Cardiac muscle cell (in vitro differentiated cells and primary cell): ENCODE results near the gene UBQLN1. TPM values are rescaled to one million over a fixed set of nuclear protein-coding genes. Genes with fewer than 3 reads are reported as not detected.
"Not testable (repeated sequence)": the region's sequence is repeated elsewhere in the genome, so short reads cannot be mapped to it uniquely, and the experiment has no call there.

Source experiments
- DNase-seq, 2 donors: peaks; one replicate each; pipeline versions ENCODE4 v3.0.0 to v3.0.0-alpha.2; 2010 to 2017; ENCODE audit warnings: low read depth in 1 of 2, low spot score in 1 of 2
- H3K27ac ChIP-seq: fragments of 200-600 bp; sonication (generic); 2 replicates; pipeline ENCODE4 v1.5.1; 2016
- H3K27me3 ChIP-seq: fragments of 200-600 bp; sonication (generic); 2 replicates; pipeline ENCODE4 v1.6.0; 2016; ENCODE audit warnings: control low read depth
- H3K36me3 ChIP-seq: fragments of 200-600 bp; sonication (generic); 2 replicates; pipeline ENCODE4 v1.5.1; 2016; ENCODE audit warnings: control low read depth
- H3K4me1 ChIP-seq: fragments of 200-600 bp; sonication (generic); 2 replicates; pipeline ENCODE4 v1.8.1; 2017; ENCODE audit warnings: low read depth, mild to moderate bottlenecking, mixed run types
- H3K4me3 ChIP-seq: fragments of 200-600 bp; sonication (generic); 2 replicates; pipeline ENCODE4 v1.5.1; 2016; ENCODE audit warnings: mild to moderate bottlenecking
- H3K9me3 ChIP-seq: fragments of 200-600 bp; sonication (generic); 2 replicates; pipeline ENCODE4 v1.5.1; 2017; ENCODE audit warnings: low read depth, mild to moderate bottlenecking, control low read depth
- CTCF ChIP-seq: IDR thresholded peaks from 2 replicates; pipeline ENCODE4 v1.5.1; 2012; ENCODE audit warnings: low read depth, mild to moderate bottlenecking, low read length
- polyA plus RNA-seq: library from polyadenylated mRNA; unstranded; fragments of >200 nt; fragmentation: Nextera tagmentation; extraction: Ambion mirVana; gene quantifications from 2 replicates; pipeline ENCODE4 v1.2.1, GENCODE V29; 2016
- total RNA-seq: library from RNA; depleted of rRNA; stranded (reverse); fragments of >200 nt; gene quantifications from 2 replicates; pipeline ENCODE4 v1.2.3, GENCODE V29; 2016

The UBQLN1 gene
- total RNA-seq (90.0 and 102 TPM in 2 replicates), polyA plus RNA-seq (38.0 and 50.9 TPM in 2 replicates)

DNA sequence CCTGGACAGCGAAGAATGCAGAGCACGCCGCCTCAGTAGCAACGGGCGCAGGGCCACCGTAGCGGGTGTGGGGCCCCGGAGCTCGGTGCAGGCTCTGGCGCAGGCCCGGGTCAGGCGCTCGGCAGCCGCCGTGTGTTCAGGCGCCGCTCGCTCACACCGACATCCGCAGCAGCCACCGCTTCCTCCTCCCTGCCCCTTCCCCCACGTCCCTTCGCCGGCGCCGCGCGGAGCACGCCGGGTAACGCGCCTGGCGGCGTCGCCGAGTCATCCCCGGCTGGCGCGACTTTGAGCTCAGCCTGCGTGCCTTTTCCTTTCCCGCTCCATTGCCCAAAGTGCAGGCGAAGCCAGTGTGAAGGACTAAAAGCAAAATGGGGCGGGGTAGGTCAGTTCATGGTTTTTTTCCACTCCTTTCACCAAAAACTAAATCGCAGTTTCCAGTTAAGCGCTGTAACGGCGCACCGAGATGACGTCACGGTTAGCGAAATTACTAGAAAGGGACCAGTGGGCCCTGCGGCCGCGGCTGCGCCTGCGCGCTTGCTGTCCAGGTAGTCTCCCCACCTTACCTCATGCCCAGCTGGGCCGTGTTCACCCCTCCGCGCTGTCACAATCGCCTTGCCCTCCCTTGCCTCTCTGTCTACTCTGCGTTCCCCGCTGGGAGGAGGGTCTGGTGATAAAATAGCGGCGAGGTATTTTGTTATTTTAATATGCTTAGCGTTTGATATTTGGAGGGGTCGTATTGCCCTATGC, at the start of gene UBQLN1:
TSS of gene UBQLN1 (minus strand) at position 191 of the 747 bp plus-strand sequence. CDS start 279 bp downstream, outside the sequence.
- no peaks in the 10 kb centered on the region for H3K9me3 ChIP-seq
- peak; percentile 96 for DNase-seq
- H3K27me3 ChIP-seq, result no peaks in the 10 kb centered on the region
- no peaks in the 10 kb centered on the region for H3K4me1 ChIP-seq
- H3K27ac ChIP-seq, result peak within 1 kb of the TSS; percentile 99
- H3K4me3 ChIP-seq, result peak within 1 kb of the TSS; percentile 92
- TF ChIP-seq CTCF, result no peak
- no peaks in the 10 kb centered on the region for H3K36me3 ChIP-seq

DNA sequence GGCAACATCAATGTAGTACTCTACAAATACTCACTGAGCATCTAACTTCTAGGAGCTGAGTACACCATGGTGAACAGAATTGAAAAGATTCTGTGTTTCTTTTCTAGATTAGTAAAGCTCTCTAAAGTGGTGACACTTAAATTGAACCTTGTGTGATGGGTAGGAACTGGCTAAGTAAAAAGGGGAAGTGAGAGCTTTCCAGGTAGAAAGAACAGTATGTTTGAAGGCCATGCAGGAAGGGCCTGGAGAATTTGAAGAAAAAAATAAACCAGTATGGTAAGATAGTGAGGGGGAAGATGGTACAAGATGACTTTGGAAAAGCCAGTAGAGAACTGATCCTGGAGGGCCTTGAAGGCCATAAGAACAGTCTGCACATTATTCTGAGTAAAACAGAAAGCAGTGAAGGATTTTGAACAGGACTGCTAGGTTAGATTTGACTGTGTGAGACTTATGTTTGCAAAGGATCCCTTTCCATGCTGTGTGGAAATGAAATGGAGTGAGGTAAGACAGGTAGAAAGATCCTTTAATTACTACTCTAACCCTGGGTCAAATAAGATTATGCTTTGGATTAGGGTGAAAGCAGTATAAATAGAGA, 46.7 kb upstream of the UBQLN1 start:
- Histone ChIP-seq H3K4me3 (no peak overlapping the region), H3K36me3 (peaks cover 10% of the 10 kb centered on the region), H3K27ac (no peak overlapping the region), H3K27me3 (no peaks in the 10 kb centered on the region), H3K9me3 (no peaks in the 10 kb centered on the region), H3K4me1 (no peaks in the 10 kb centered on the region)
- TF ChIP-seq CTCF, result no peak
- DNase-seq, result no peak

GRCh38 chr9:83749706-83750105, 41.9 kb upstream of the UBQLN1 start:
- no peaks in the 10 kb centered on the region for H3K27me3 ChIP-seq
- TF ChIP-seq CTCF, result no peak
- no peak overlapping the region for H3K4me3 ChIP-seq
- H3K4me1 ChIP-seq, result no peaks in the 10 kb centered on the region
- no peaks in the 10 kb centered on the region for H3K9me3 ChIP-seq
- peaks cover 11% of the 10 kb centered on the region for H3K36me3 ChIP-seq
- no peak overlapping the region for H3K27ac ChIP-seq
- no peak for DNase-seq

GRCh38 chr9:83744206-83744605, 36.4 kb upstream of the UBQLN1 start:
- no peak for DNase-seq

DNA sequence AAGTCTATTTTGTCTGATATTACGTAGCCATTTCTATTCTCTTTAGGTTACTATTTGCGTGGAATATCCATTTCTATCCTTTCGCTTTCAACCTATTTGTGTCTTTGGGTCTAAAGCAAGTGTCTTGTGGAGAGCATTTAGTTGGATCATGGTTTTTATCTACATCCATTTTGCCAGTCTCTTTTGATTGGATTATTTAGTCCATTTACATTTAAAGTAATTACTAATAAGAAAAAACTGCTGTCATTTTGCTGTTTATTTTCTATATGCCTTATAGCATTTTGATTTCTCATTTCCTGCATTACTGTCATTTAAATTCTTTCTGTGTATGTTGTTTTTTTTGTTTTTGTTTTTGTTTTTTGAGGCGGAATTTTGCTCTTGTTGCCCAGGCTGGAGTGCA, 26.0 kb upstream of the UBQLN1 start:
- Histone ChIP-seq H3K9me3 (no peaks in the 10 kb centered on the region), H3K27ac (no peak overlapping the region), H3K27me3 (no peaks in the 10 kb centered on the region), H3K4me3 (no peak overlapping the region), H3K4me1 (no peaks in the 10 kb centered on the region), H3K36me3 (no peaks in the 10 kb centered on the region)
- no peak for TF ChIP-seq CTCF
- no peak for DNase-seq

More at GRCh38 chr9:83744206-83744605, 36.4 kb upstream of the UBQLN1 start:
- Histone ChIP-seq H3K27me3 (no peaks in the 10 kb centered on the region), H3K4me3 (no peak overlapping the region), H3K27ac (no peak overlapping the region), H3K36me3 (peaks cover 4% of the 10 kb centered on the region), H3K9me3 (no peaks in the 10 kb centered on the region), H3K4me1 (no peaks in the 10 kb centered on the region)
- no peak for TF ChIP-seq CTCF

DNA sequence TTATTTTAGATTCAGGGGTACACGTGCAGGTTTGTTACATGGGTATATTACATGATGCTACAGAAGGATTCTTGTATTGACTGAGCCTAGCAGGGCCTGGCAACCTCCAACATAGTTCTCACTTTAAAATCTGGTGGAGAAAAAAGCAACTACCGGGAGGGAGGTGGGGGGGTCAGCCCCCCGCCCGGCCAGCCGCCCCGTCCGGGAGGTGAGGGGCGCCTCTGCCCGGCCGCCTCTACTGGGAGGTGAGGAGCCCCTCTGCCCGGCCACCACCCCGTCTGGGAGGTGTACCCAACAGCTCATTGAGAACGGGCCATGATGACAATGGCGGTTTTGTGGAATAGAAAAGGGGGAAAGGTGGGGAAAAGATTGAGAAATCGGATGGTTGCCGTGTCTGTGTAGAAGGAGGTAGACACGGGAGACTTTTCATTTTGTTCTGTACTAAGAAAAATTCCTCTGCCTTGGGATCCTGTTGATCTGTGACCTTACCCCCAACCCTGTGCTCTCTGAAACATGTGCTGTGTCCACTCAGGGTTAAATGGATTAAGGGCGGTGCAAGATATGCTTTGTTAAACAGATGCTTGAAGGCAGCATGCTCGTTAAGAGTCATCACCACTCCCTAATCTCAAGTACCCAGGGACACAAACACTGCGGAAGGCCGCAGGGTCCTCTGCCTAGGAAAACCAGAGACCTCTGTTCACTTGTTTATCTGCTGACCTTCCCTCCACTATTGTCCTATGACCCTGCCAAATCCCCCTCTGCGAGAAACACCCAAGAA, 21.0 kb upstream of the UBQLN1 start:
- H3K27ac ChIP-seq, H3K27me3 ChIP-seq, H3K36me3 ChIP-seq, H3K4me1 ChIP-seq, H3K4me3 ChIP-seq, H3K9me3 ChIP-seq, DNase-seq: not testable (repeated sequence)
